HL-60 (cell line): ENCODE results near the gene FAM162A.

Experiments used
- CTCF ChIP-seq: IDR thresholded peaks from one replicate; pipeline ENCODE4 v1.5.1; 2011; ENCODE audit warnings: low read length, control low read depth, inconsistent platforms; ENCODE audit not compliant: insufficient read depth
- GABPA ChIP-seq: IDR thresholded peaks from 2 replicates; pipeline ENCODE4 v1.6.1; 2012; ENCODE audit warnings: low read depth
- POLR2AphosphoS5 ChIP-seq: IDR thresholded peaks from 2 replicates; pipeline ENCODE4 v1.6.1; 2012; ENCODE audit warnings: low read depth
- REST ChIP-seq: IDR thresholded peaks from 2 replicates; pipeline ENCODE4 v1.6.1; 2012; ENCODE audit warnings: low read depth; ENCODE audit not compliant: insufficient replicate concordance
- SPI1 ChIP-seq: IDR thresholded peaks from 2 replicates; pipeline ENCODE4 v1.6.1; 2012; ENCODE audit warnings: low read depth, mild to moderate bottlenecking, borderline replicate concordance

DNA sequence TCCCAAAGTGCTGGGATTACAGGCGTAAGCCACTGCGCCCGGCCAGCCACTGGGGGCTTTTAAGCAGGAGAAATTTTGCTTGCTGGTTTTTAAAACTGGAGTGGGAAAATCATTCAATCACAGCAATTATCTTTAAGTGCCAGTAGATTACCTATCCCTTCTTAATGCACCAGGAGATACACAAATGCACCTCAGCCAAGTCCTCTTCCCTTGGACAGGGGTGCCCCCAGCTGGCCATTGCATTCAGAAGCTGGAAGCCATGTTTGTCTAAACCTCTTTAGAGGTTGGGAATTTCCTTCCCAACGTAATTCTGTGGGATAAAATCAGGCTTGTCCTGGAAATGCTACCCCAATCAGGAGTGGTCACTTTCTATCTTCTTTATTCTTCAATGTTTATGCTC lies 27.6 kb upstream of the FAM162A start:
- peak; percentile 25 for TF ChIP-seq CTCF
- TF ChIP-seq GABPA: no peak
- no peak for TF ChIP-seq POLR2AphosphoS5
- no peak for TF ChIP-seq REST
- TF ChIP-seq SPI1: no peak
